AG09319 (cell line): ENCODE measurements around the gene SUPT4H1.
"Not testable (repeated sequence)": the region's sequence is repeated elsewhere in the genome, so short reads cannot be mapped to it uniquely, and the experiment has no call there.

ENCODE experiments used
- DNase-seq: peaks from one replicate; pipeline ENCODE4 v3.0.0-alpha.2; 2010; ENCODE audit warnings: low read depth; ENCODE audit errors: extremely low read depth
- CTCF ChIP-seq: IDR thresholded peaks from 2 replicates; pipeline ENCODE4 v1.5.1; 2011; ENCODE audit warnings: low read depth, mild to moderate bottlenecking, inconsistent platforms, low read length, moderate library complexity

Gene SUPT4H1

GRCh38 chr17:58351831-58352595, at the start of gene SUPT4H1:
Gene SUPT4H1 (minus strand): TSS chr17:58352201. CDS start chr17:58352135, 66 bp downstream.
- peak; percentile 76 for DNase-seq
- TF ChIP-seq CTCF = no peak

- TF ChIP-seq CTCF = no peak
- DNase-seq = no peak
These were observed 49.3 kb upstream of the SUPT4H1 start for GRCh38 chr17:58401287-58401686.

GRCh38 chr17:58400826-58401225, 48.8 kb upstream of the SUPT4H1 start:
- DNase-seq = no peak
- no peak for TF ChIP-seq CTCF

- no peak for DNase-seq
- TF ChIP-seq CTCF = no peak
These were observed 48.0 kb upstream of the SUPT4H1 start for GRCh38 chr17:58399974-58400373.

- no peak for DNase-seq
These were observed 46.7 kb upstream of the SUPT4H1 start for GRCh38 chr17:58398574-58399266.

GRCh38 chr17:58397421-58397820, 45.4 kb upstream of the SUPT4H1 start:
- DNase-seq = not testable (repeated sequence)

More at GRCh38 chr17:58398574-58399266, 46.7 kb upstream of the SUPT4H1 start:
- no peak for TF ChIP-seq CTCF

GRCh38 chr17:58396173-58396572, 44.2 kb upstream of the SUPT4H1 start:
- no peak for DNase-seq
- TF ChIP-seq CTCF = no peak
